ENCODE results near the gene PCBP3. TPM values are rescaled to one million over a fixed set of nuclear protein-coding genes. Genes with fewer than 3 reads are reported as not detected.
A peak's percentile ranks its signal among the peaks of the same experiment; 100 is the strongest.

Gene PCBP3
- total RNA-seq, 1 donor from 2014 or later: 11.8 TPM

DNA sequence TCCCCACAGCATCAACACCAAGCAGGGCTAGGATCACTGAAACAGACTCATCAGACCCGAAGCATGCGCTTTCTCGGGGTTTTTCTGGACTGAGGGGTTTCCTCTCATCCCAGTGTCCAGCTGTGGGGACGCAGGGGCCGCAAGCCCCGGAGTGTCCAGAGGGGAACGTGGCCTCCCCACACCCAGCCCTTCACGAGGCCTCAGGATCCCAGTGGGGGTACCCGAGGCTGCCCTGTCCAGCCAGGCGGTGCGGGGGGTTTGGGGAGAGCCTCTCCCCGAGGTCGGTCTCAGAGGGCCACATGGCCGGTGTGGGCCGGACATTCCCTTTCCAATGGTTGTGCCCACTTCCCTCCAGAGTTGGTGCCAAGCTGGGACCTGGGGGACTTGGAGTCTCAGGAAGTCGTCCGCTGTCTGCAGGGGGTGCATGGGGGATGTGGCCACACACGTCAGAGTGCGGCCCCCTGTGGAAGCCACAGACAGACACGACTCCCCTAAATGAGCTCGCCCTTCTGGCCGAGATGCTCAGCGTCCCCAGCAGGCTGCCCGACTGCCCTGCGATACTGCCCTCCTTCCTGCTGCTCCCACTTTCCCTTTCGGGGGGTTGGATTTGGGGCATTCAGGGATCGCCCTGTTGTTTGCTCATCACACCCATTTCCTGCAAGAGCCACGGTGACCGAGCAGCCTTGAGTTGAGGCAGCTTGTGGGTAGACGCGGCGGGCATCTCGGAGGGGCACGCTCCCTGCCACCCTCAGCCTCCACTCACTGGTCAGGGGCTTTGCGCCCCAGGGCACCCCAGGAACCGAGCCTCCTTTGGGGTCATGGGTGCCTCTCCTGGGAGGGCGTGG, 342.2 kb downstream of the PCBP3 start:
- Mint-ChIP-seq H3K27me3 (ENCODE audit: low read depth) (no peaks in the 10 kb centered on the region), H3K27ac (ENCODE audit: unreplicated experiment) (peak overlapping the region; percentile 43), H3K36me3 (ENCODE audit: low read depth) (peaks cover 18% of the 10 kb centered on the region), H3K4me3 (ENCODE audit: unreplicated experiment) (peak overlapping the region; percentile 64), H3K9me3 (ENCODE audit: low read depth) (no peaks in the 10 kb centered on the region), H3K4me1 (ENCODE audit: low read depth) (peaks cover 17% of the 10 kb centered on the region)
- peak; percentile 92 for DNase-seq (ENCODE audit: low spot score)
- TF ChIP-seq, protein P1, sequence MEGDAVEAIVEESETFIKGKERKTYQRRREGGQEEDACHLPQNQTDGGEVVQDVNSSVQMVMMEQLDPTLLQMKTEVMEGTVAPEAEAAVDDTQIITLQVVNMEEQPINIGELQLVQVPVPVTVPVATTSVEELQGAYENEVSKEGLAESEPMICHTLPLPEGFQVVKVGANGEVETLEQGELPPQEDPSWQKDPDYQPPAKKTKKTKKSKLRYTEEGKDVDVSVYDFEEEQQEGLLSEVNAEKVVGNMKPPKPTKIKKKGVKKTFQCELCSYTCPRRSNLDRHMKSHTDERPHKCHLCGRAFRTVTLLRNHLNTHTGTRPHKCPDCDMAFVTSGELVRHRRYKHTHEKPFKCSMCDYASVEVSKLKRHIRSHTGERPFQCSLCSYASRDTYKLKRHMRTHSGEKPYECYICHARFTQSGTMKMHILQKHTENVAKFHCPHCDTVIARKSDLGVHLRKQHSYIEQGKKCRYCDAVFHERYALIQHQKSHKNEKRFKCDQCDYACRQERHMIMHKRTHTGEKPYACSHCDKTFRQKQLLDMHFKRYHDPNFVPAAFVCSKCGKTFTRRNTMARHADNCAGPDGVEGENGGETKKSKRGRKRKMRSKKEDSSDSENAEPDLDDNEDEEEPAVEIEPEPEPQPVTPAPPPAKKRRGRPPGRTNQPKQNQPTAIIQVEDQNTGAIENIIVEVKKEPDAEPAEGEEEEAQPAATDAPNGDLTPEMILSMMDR (IDR thresholded peaks at IDR 0.05): no peak

DNA sequence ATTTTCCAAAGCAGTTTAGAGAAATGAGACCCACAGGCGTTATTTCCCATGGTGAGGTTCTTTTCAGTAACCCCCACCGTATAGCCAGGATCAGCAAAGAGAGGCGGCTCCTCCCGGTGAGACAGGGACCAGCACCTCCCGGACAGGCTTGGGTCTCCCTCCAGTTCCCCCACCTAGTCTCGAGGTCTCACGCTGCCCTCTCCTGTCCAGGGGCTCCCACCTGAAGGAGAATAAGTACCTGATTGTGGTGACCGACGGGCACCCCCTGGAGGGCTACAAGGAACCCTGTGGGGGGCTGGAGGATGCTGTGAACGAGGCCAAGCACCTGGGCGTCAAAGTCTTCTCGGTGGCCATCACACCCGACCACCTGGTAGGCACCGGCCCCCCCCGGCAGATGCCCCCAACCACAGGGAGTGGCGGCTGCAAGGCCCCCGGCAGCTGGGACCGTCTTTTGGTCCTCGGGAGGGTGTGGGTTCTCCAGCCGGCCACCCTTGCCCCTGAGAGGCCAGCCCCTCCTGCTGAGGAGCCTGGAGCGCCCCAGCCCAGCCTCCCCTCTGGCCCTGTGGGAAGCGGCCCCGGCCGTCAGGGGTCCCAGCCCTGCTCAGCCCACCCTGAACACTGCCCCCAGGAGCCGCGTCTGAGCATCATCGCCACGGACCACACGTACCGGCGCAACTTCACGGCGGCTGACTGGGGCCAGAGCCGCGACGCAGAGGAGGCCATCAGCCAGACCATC, 343.0 kb downstream of the PCBP3 start:
- Mint-ChIP-seq H3K4me3 (ENCODE audit: unreplicated experiment) (no peak overlapping the region), H3K9me3 (ENCODE audit: low read depth) (no peaks in the 10 kb centered on the region), H3K27ac (ENCODE audit: unreplicated experiment) (no peak overlapping the region), H3K36me3 (ENCODE audit: low read depth) (peaks cover 18% of the 10 kb centered on the region), H3K27me3 (ENCODE audit: low read depth) (no peaks in the 10 kb centered on the region), H3K4me1 (ENCODE audit: low read depth) (peaks cover 17% of the 10 kb centered on the region)
- TF ChIP-seq, protein P1 (IDR thresholded peaks at IDR 0.05): no peak
- peak; percentile 87 for DNase-seq (ENCODE audit: low spot score)

DNA sequence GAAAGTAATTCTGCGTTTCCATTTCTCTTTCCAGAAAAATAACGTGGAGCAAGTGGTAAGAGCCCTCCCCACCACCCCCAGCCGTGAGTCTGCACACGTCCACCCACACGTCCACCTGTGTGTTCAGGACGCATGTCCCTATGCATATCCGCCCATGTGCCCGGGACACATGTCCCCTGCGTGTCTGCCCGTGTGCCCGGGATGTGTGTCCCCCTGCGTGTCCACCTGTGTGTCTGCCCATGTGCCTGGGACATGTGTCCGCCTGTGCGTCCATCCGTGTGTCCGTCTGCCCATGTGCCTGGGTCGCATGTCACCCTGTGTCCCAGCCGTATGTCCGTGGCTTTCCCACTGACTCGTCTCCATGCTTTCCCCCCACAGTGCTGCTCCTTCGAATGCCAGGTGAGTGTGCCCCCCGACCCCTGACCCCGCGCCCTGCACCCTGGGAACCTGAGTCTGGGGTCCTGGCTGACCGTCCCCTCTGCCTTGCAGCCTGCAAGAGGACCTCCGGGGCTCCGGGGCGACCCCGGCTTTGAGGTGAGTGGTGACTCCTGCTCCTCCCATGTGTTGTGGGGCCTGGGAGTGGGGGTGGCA, 343.7 kb downstream of the PCBP3 start:
- H3K4me1 Mint-ChIP-seq (ENCODE audit: low read depth): peaks cover 17% of the 10 kb centered on the region
- H3K36me3 Mint-ChIP-seq (ENCODE audit: low read depth): peaks cover 20% of the 10 kb centered on the region
- H3K27me3 Mint-ChIP-seq (ENCODE audit: low read depth): no peaks in the 10 kb centered on the region
- no peak overlapping the region for H3K4me3 Mint-ChIP-seq (ENCODE audit: unreplicated experiment)
- DNase-seq (ENCODE audit: low spot score): peak; percentile 91
- H3K9me3 Mint-ChIP-seq (ENCODE audit: low read depth): no peaks in the 10 kb centered on the region
- no peak overlapping the region for H3K27ac Mint-ChIP-seq (ENCODE audit: unreplicated experiment)
- TF ChIP-seq, protein P1 (IDR thresholded peaks at IDR 0.05): no peak

DNA sequence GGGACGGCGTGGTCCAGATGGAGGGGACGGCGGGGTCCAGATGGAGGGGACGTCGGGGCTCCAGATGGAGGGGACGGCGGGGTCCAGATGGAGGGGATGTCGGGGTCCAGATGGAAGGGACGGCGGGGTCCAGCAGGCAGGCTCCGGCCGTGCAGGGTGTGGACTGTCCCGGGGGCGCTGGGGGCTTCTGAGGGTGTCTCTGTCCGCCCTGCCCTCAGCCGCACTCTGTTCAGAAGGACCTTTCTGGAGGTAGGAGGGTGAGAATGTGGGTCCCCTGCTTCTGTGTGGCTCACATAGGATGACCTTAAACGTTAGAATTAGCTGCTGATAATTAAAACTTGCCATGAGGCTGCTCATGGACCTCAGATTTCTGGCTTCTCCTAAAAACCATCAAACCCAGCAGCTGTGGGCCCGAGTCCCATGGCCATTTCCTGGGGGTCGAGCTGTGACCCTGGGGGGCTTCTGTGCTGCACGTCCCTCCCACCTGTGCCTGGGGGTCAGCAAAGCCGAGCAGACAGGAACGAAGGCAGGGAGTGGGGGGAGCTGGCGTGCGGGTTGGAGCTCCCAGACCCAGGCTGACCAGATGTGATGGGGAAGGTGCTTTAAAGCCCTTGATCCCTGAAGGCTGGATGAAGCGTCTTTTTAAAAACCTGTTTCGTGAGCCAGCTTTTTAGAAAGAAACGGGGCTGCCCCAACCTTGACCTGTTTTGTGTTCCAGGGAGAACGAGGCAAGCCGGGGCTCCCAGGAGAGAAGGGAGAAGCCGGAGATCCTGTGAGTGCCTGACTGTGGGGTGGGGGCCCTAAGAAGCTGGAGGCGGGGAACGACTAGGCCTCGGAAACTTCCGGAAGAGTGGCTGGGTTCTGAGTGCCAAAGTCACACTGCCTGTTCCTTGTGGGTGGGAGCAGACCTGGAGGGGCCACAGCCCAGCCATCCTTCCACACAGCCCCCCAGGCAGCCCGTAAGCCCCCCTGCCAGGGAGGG, 345.1 kb downstream of the PCBP3 start:
- H3K27ac Mint-ChIP-seq (ENCODE audit: unreplicated experiment): no peak overlapping the region
- peaks cover 20% of the 10 kb centered on the region for H3K36me3 Mint-ChIP-seq (ENCODE audit: low read depth)
- H3K4me1 Mint-ChIP-seq (ENCODE audit: low read depth): peaks cover 13% of the 10 kb centered on the region
- H3K4me3 Mint-ChIP-seq (ENCODE audit: unreplicated experiment): no peak overlapping the region
- TF ChIP-seq, protein P1 (IDR thresholded peaks at IDR 0.05): no peak
- no peaks in the 10 kb centered on the region for H3K27me3 Mint-ChIP-seq (ENCODE audit: low read depth)
- DNase-seq (ENCODE audit: low spot score): peak; percentile 65
- H3K9me3 Mint-ChIP-seq (ENCODE audit: low read depth): no peaks in the 10 kb centered on the region

All from chondrocyte (in vitro differentiated cells).